GM19455 (cell line): Measurements from ENCODE around the gene ANKRD16.

ENCODE experiments used
- ATAC-seq: cut with Tn5 transposase; IDR thresholded peaks from one replicate; pipeline ENCODE4 v1.9.1; 2021; ENCODE audit not compliant: unreplicated experiment

Gene ANKRD16

GRCh38 chr10:5812283-5813090 lies 77.2 kb downstream of the ANKRD16 start:
- peak; percentile 26 for ATAC-seq
